Transverse colon (tissue), 3 donors: ENCODE measurements around the gene CBL.

Experiments used
- CTCF ChIP-seq, 5 experiments: fragments of 200-600 bp in 3 of 5; fragments of 450-650 bp in 2 of 5; sonication (generic) in 3 of 5; IDR thresholded peaks; 1 replicate in 2 of 5; 2 replicates in 3 of 5; pipeline ENCODE4 v1.5.1; 2016 to 2017; ENCODE audit warnings: antibody characterized with exemption in 5 of 5, inconsistent platforms in 3 of 5, mild to moderate bottlenecking in 2 of 5, moderate library complexity in 1 of 5
- EP300 ChIP-seq: sonication (generic); formaldehyde crosslinking; IDR thresholded peaks from one replicate; pipeline ENCODE4 v1.6.1; 2017; ENCODE audit warnings: antibody characterized with exemption, low read depth
- POLR2A ChIP-seq: fragments of 450-650 bp; IDR thresholded peaks from one replicate; pipeline ENCODE4 v1.6.1; 2016; ENCODE audit warnings: antibody characterized with exemption, mild to moderate bottlenecking, moderate library complexity

- TF ChIP-seq EP300 = no peak
- no peak for TF ChIP-seq CTCF (IDR thresholded peaks at IDR 0.05)
- no peak for TF ChIP-seq POLR2A
These were observed 124.1 kb downstream of the CBL start for GRCh38 chr11:119330237-119330636.
